ENCODE results near the gene LMAN2. TPM values are rescaled to one million over a fixed set of nuclear protein-coding genes. Genes with fewer than 3 reads are reported as not detected.

LMAN2 gene
- total RNA-seq, 1 donor from 2014 or later, result 229 TPM

- intact Hi-C loops (cut with DNase I), result loop anchor here (2.0 kb wide), 1 partner anchor 59 kb away; the partner anchor contains the start of gene GRK6
- peaks cover 7 to 18% of the 10 kb centered on the region in 2 donors for H3K4me1 ChIP-seq
- H3K27ac ChIP-seq, result peak overlapping the region; percentile 71 to 78
Measured at GRCh38 chr5:177367323-177367848, 15.9 kb upstream of the LMAN2 start.

DNA sequence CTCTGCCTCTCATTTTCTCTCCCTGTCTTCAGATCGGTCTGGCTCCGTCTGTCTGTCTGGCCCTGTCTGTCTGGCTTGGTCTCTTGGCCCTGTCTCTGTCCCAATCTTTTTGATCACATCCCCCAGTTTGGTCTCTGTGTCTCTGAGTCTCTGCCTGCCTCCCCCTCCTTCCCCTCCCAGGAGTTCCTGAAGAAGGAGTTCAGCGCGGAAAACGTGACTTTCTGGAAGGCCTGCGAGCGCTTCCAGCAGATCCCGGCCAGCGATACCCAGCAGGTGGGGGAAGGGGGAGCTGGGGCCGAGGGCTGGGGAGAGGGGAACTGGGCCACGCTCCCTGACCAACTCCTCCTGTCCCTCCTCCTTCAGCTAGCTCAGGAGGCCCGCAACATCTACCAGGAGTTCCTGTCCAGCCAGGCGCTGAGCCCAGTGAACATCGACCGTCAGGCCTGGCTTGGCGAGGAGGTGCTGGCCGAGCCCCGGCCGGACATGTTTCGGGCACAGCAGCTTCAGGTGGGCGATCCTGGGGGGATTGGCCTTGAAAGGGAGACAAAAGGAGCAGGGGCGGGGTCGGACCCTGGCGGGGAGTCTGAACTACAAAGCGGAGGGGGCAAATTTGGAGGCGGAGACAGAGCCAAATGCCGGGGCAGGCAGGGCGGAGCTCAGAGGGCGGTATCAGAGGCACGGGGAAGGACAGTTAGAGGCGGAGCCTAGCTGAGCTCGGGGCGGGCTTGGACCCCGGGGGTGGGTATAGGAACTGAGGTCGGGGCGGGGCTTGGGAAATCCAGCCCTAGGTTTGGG, 15.3 kb upstream of the LMAN2 start:
- H3K9me3 ChIP-seq, result no peaks in the 10 kb centered on the region
- peaks cover 7 to 18% of the 10 kb centered on the region in 2 donors for H3K4me1 ChIP-seq
- H3K27ac ChIP-seq, result peak overlapping the region; percentile 71 to 78
- TF ChIP-seq, protein P1, sequence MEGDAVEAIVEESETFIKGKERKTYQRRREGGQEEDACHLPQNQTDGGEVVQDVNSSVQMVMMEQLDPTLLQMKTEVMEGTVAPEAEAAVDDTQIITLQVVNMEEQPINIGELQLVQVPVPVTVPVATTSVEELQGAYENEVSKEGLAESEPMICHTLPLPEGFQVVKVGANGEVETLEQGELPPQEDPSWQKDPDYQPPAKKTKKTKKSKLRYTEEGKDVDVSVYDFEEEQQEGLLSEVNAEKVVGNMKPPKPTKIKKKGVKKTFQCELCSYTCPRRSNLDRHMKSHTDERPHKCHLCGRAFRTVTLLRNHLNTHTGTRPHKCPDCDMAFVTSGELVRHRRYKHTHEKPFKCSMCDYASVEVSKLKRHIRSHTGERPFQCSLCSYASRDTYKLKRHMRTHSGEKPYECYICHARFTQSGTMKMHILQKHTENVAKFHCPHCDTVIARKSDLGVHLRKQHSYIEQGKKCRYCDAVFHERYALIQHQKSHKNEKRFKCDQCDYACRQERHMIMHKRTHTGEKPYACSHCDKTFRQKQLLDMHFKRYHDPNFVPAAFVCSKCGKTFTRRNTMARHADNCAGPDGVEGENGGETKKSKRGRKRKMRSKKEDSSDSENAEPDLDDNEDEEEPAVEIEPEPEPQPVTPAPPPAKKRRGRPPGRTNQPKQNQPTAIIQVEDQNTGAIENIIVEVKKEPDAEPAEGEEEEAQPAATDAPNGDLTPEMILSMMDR (IDR thresholded peaks at IDR 0.05), result no peak
- peak overlapping the region; percentile 41 to 62 for H3K4me3 ChIP-seq
- intact Hi-C loops (cut with DNase I), result loop anchor here (1.0 to 2.0 kb wide), 2 partner anchors 15 to 60 kb away; partner anchors contain the start of genes GRK6 and LMAN2
- peak; percentile 63 to 94 for DNase-seq (ENCODE audit: low spot score in 2 of 2)
- no peaks in the 10 kb centered on the region for H3K36me3 ChIP-seq
- no peaks in the 10 kb centered on the region for H3K27me3 ChIP-seq

More at GRCh38 chr5:177367323-177367848, 15.9 kb upstream of the LMAN2 start:
- Histone ChIP-seq H3K4me3 (peak overlapping the region; percentile 41 to 62), H3K9me3 (no peaks in the 10 kb centered on the region), H3K27me3 (no peaks in the 10 kb centered on the region), H3K36me3 (no peaks in the 10 kb centered on the region)
- no peak for DNase-seq (ENCODE audit: low spot score in 2 of 2)
- TF ChIP-seq, protein P1 (IDR thresholded peaks at IDR 0.05), result peak in 1 of 3 experiments; percentile 12

DNA sequence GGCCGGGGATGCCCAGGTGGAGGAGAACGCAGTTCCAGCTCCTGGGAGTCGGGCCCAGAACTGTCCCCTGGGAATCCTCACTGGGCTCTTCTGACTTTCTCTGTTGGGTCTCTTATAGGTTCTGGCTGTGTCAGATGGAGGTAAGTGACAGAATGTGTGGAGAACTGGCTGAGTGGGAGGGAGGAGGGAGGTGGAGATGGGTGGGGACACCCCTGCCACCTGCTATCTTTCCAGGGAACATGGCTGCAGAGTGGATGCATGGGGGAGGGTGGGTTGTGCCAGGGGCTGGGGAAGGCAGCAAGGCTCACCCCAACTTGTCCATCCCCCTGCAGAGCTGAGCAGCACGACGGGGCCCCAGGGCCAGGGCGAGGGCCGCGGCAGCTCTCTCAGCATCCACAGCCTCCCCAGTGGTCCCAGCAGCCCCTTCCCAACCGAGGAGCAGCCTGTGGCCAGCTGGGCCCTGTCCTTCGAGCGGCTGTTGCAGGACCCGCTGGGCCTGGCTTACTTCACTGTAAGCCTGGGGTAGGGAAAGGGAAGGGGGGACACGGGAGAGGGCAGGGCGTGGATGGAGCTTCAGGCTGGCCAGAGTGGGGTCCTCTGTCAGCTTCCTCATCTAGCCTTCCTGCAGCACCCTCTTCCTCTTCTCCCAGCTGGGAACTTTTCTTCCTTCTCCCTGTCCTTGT, 14.5 kb upstream of the LMAN2 start:
- H3K9me3 ChIP-seq, result no peaks in the 10 kb centered on the region
- no peaks in the 10 kb centered on the region for H3K27me3 ChIP-seq
- H3K36me3 ChIP-seq, result no peaks in the 10 kb centered on the region
- H3K4me3 ChIP-seq, result peak overlapping the region in 1 of 2 donors; percentile 62
- peak overlapping the region; percentile 71 to 78 for H3K27ac ChIP-seq
- intact Hi-C loops (cut with DNase I), result loop anchor here (1.0 to 2.0 kb wide), 2 partner anchors 15 to 61 kb away; partner anchors contain the start of genes GRK6 and LMAN2
- peaks cover 7 to 18% of the 10 kb centered on the region in 2 donors for H3K4me1 ChIP-seq
- no peak for DNase-seq (ENCODE audit: low spot score in 2 of 2)
- TF ChIP-seq, protein P1 (IDR thresholded peaks at IDR 0.05), result no peak

- H3K27me3 ChIP-seq, result no peaks in the 10 kb centered on the region
- H3K4me1 ChIP-seq, result peaks cover 7 to 18% of the 10 kb centered on the region in 2 donors
- no peak for DNase-seq (ENCODE audit: low spot score in 2 of 2)
- H3K27ac ChIP-seq, result no peak overlapping the region
- TF ChIP-seq, protein P1 (IDR thresholded peaks at IDR 0.05), result no peak
- H3K9me3 ChIP-seq, result no peaks in the 10 kb centered on the region
- no peak overlapping the region for H3K4me3 ChIP-seq
- intact Hi-C loops (cut with DNase I), result no loop called here
- H3K36me3 ChIP-seq, result no peaks in the 10 kb centered on the region
Measured at GRCh38 chr5:177364159-177364962, 12.9 kb upstream of the LMAN2 start.

DNA sequence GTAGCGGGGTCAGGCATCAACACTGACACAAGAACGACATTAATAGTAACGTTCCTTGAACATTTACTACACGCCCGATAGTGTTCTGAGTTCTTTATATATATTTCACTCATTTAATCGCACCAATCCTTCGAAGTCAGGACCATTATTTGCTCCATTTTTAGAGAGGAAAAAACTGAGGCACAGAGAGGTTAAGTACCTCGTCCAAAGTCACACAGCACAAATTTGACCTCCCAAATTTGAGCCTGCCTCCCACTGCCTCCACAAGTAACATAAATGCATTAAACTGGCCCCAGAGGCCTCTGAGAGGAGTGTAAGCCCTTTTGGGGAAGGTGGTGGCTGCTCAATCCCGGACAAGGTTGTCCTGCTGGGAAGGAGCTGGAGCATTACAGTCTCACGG, 12.1 kb upstream of the LMAN2 start:
- Histone ChIP-seq H3K9me3 (no peaks in the 10 kb centered on the region), H3K27ac (no peak overlapping the region), H3K36me3 (no peaks in the 10 kb centered on the region), H3K4me3 (peak overlapping the region; percentile 53 to 66), H3K4me1 (peaks cover 7 to 18% of the 10 kb centered on the region in 2 donors), H3K27me3 (no peaks in the 10 kb centered on the region)
- TF ChIP-seq, protein P1 (IDR thresholded peaks at IDR 0.05), result no peak
- intact Hi-C loops (cut with DNase I), result no loop called here
- no peak for DNase-seq (ENCODE audit: low spot score in 2 of 2)

All from ascending aorta (tissue), 2 donors.